HepG2 (cell line): ENCODE measurements around the gene SNAPIN. TPM values are rescaled to one million over a fixed set of nuclear protein-coding genes. Genes with fewer than 3 reads are reported as not detected.

Experiments used
- ARID3A ChIP-seq: IDR thresholded peaks from 2 replicates; pipeline ENCODE4 v1.6.1; 2012; ENCODE audit warnings: low read depth, low read length, improper control_type of control experiment
- ESRRA ChIP-seq: sonication (generic); formaldehyde crosslinking; IDR thresholded peaks from 2 replicates; pipeline ENCODE4 v1.5.1; 2020; ENCODE audit warnings: mild to moderate bottlenecking, low read depth, missing genetic modification reagents
- HNRNPK ChIP-seq: fragments of 200-400 bp; formaldehyde crosslinking; IDR thresholded peaks from 2 replicates; pipeline ENCODE4 v1.6.1; 2018; ENCODE audit warnings: low read length, low read depth, moderate library complexity, mild to moderate bottlenecking; ENCODE audit not compliant: poor library complexity, severe bottlenecking
- HOXA7 ChIP-seq: sonication (generic); formaldehyde crosslinking; IDR thresholded peaks from 2 replicates; pipeline ENCODE4 v1.8.1; 2022; ENCODE audit warnings: mild to moderate bottlenecking, missing genetic modification reagents, moderate library complexity
- IRF9 ChIP-seq: sonication (generic); formaldehyde crosslinking; IDR thresholded peaks from 2 replicates; pipeline ENCODE4 v1.8.0; 2022; ENCODE audit warnings: missing genetic modification reagents, mild to moderate bottlenecking, borderline replicate concordance
- JUNB ChIP-seq: sonication (generic); formaldehyde crosslinking; IDR thresholded peaks from 2 replicates; pipeline ENCODE4 v1.8.0; 2022; ENCODE audit warnings: missing genetic modification reagents, mild to moderate bottlenecking, borderline replicate concordance
- KLF9 ChIP-seq: IDR thresholded peaks from 2 replicates; pipeline ENCODE4 v1.6.1; 2016; ENCODE audit warnings: low read depth
- MIXL1 ChIP-seq: IDR thresholded peaks from 2 replicates; pipeline ENCODE4 v1.6.1; 2016
- POLR2G ChIP-seq: fragments of 200-400 bp; formaldehyde crosslinking; IDR thresholded peaks from 2 replicates; pipeline ENCODE4 v1.6.1; 2018; ENCODE audit warnings: mild to moderate bottlenecking, low read depth, low read length, moderate library complexity
- RFX3 ChIP-seq: IDR thresholded peaks from 2 replicates; pipeline ENCODE4 v1.6.1; 2016; ENCODE audit warnings: missing biosample characterization, missing genetic modification reagents
- SNRNP70 ChIP-seq: fragments of 200-400 bp; formaldehyde crosslinking; IDR thresholded peaks from 2 replicates; pipeline ENCODE4 v1.6.1; 2017; ENCODE audit warnings: mild to moderate bottlenecking, low read depth, low read length, moderate library complexity
- TEAD2 ChIP-seq: sonication (generic); formaldehyde crosslinking; IDR thresholded peaks from 2 replicates; pipeline ENCODE4 v1.9.0; 2021; ENCODE audit warnings: missing genetic modification reagents
- TEAD3 ChIP-seq: optimal IDR thresholded peaks from 2 replicates; pipeline ENCODE3; 2016; ENCODE audit warnings: borderline replicate concordance
- TP53 ChIP-seq: sonication (generic); formaldehyde crosslinking; conservative IDR thresholded peaks from 2 replicates; pipeline ENCODE4 v1.4.0; 2020; ENCODE audit warnings: missing genetic modification reagents
- ZBTB33 ChIP-seq: sonication (generic); formaldehyde crosslinking; IDR thresholded peaks from 2 replicates; pipeline ENCODE4 v1.4.0; 2020; ENCODE audit warnings: missing genetic modification reagents
- ZNF292 ChIP-seq: sonication (generic); formaldehyde crosslinking; IDR thresholded peaks from 2 replicates; pipeline ENCODE4 v1.8.1; 2022; ENCODE audit warnings: mild to moderate bottlenecking, low read depth, missing genetic modification reagents, borderline replicate concordance
- ZNF414 ChIP-seq: sonication (generic); formaldehyde crosslinking; IDR thresholded peaks from 2 replicates; pipeline ENCODE4 v1.5.0; 2020; ENCODE audit warnings: missing genetic modification reagents
- ZNF484 ChIP-seq: sonication (generic); formaldehyde crosslinking; IDR thresholded peaks from 2 replicates; pipeline ENCODE4 v1.5.1; 2020; ENCODE audit warnings: mild to moderate bottlenecking, low read depth, missing genetic modification reagents, borderline replicate concordance
- ZNF547 ChIP-seq: sonication (generic); formaldehyde crosslinking; IDR thresholded peaks from 2 replicates; pipeline ENCODE4 v1.5.1; 2020; ENCODE audit warnings: mild to moderate bottlenecking, missing genetic modification reagents
- ZNF550 ChIP-seq: sonication (generic); formaldehyde crosslinking; IDR thresholded peaks from 2 replicates; pipeline ENCODE4 v1.4.0; 2020; ENCODE audit warnings: mild to moderate bottlenecking, missing genetic modification reagents, borderline replicate concordance
- ZNF569 ChIP-seq: sonication (generic); formaldehyde crosslinking; IDR thresholded peaks from 2 replicates; pipeline ENCODE4 v1.5.0; 2020; ENCODE audit warnings: mild to moderate bottlenecking, missing genetic modification reagents, moderate library complexity, borderline replicate concordance
- ZNF672 ChIP-seq: sonication (generic); formaldehyde crosslinking; IDR thresholded peaks from 2 replicates; pipeline ENCODE4 v1.8.1; 2022; ENCODE audit warnings: missing genetic modification reagents
- ZNF784 ChIP-seq: sonication (generic); formaldehyde crosslinking; IDR thresholded peaks from 2 replicates; pipeline ENCODE4 v1.5.1; 2020; ENCODE audit warnings: missing genetic modification reagents, mild to moderate bottlenecking, borderline replicate concordance
- polyA plus RNA-seq, 8 experiments: library from polyadenylated mRNA; depleted of rRNA in 3 of 8; stranded (reverse) in 7 of 8; unstranded in 1 of 8; fragments of >200 nt; fragmentation: Illumina TruSeq in 4 of 8; extraction: Trizol in 4 of 8; gene quantifications; 2 replicates each; pipeline versions ENCODE4 v1.2.1 to v1.2.3, GENCODE V29; 2011 to 2016; ENCODE audit warnings: low read depth in 4 of 8, missing spikeins in 1 of 8, mixed read lengths in 1 of 8; ENCODE audit not compliant: insufficient read depth in 1 of 8
- total RNA-seq, 5 experiments: library from RNA; depleted of rRNA; stranded (reverse); fragments of >200 nt; fragmentation: Illumina TruSeq; extraction: Trizol; gene quantifications; 2 replicates each; pipeline ENCODE4 v1.2.3, GENCODE V29; 2016; ENCODE audit warnings: low read depth in 1 of 5

Gene SNAPIN
- total and polyA plus RNA-seq, 2 of the 13 experiments (the other 11 are each of a cell fraction or from before 2014, with no cell fraction given) = 23.9 to 25.7 TPM

- TF ChIP-seq IRF9 (CRISPR knock-in tag) = peak; percentile 79; the same call in 1 of the 2 replicates
- no peak for TF ChIP-seq HOXA7 (CRISPR knock-in tag)
- TF ChIP-seq MIXL1 = peak; percentile 69; the same call in 1 of the 2 replicates
- no peak; the same call in 1 of the 2 replicates for TF ChIP-seq RFX3
- peak; percentile 79; the same call in 1 of the 2 replicates for TF ChIP-seq ZNF569
- TF ChIP-seq ZBTB33 (CRISPR knock-in tag) = no peak
- peak; percentile 70; the same call in 1 of the 2 replicates for TF ChIP-seq ZNF784 (CRISPR knock-in tag)
- no peak for TF ChIP-seq ARID3A
- TF ChIP-seq SNRNP70 = no peak
- TF ChIP-seq TEAD3 (CRISPR knock-in tag) = no peak
- no peak for TF ChIP-seq ZNF672 (CRISPR knock-in tag)
- no peak for TF ChIP-seq TEAD2 (CRISPR knock-in tag)
- peak; percentile 93 for TF ChIP-seq POLR2G
- TF ChIP-seq HNRNPK = peak; percentile 53
- no peak for TF ChIP-seq ZNF550 (CRISPR knock-in tag)
- no peak for TF ChIP-seq ZNF484 (CRISPR knock-in tag)
- TF ChIP-seq TP53 = no peak
- TF ChIP-seq ESRRA (CRISPR knock-in tag) = no peak; the same call in 1 of the 2 replicates
- TF ChIP-seq JUNB (CRISPR knock-in tag) = no peak
- peak; percentile 95 for TF ChIP-seq ZNF414
- TF ChIP-seq KLF9 (CRISPR knock-in tag) = no peak
- peak; percentile 88 for TF ChIP-seq ZNF547 (CRISPR knock-in tag)
- TF ChIP-seq ZNF292 (CRISPR knock-in tag) = no peak
These were observed 24.5 kb upstream of the SNAPIN start, which contains the start of gene CHTOP (continued) for GRCh38 chr1:153633754-153634665.
